Upper lobe of left lung (tissue), 4 donors: Measurements from ENCODE around the gene RGS16.

Experiments used
- CTCF ChIP-seq, 6 experiments: fragments of 450-650 bp in 4 of 6; fragments of 200-600 bp in 2 of 6; sonication (generic) in 2 of 6; IDR thresholded peaks; one replicate each; pipeline ENCODE4 v1.5.1; 2016 to 2019; ENCODE audit warnings: antibody characterized with exemption in 6 of 6
- POLR2AphosphoS5 ChIP-seq, 2 donors: sonication (generic); formaldehyde crosslinking; IDR thresholded peaks; one replicate each; pipeline ENCODE4 v1.5.1; 2017; ENCODE audit warnings: antibody characterized with exemption in 2 of 2

GRCh38 chr1:182569939-182570610, 34.1 kb downstream of the RGS16 start:
- TF ChIP-seq POLR2AphosphoS5 (IDR thresholded peaks at IDR 0.05) (no peak), CTCF (IDR thresholded peaks at IDR 0.05) (no peak)
